ENCODE measurements around the gene DEDD.

DEDD gene

GRCh38 chr1:161162806-161163205 lies 30.3 kb upstream of the DEDD start:
- no peak for DNase-seq

- no peak for DNase-seq
These were observed 29.6 kb upstream of the DEDD start for GRCh38 chr1:161162052-161162451.

GRCh38 chr1:161161652-161162051 lies 29.2 kb upstream of the DEDD start:
- DNase-seq = no peak

GRCh38 chr1:161160671-161161145 lies 28.2 kb upstream of the DEDD start:
- no peak for DNase-seq

- no peak for DNase-seq
These were observed 27.4 kb upstream of the DEDD start for GRCh38 chr1:161159913-161160243.

- peak; percentile 89 for DNase-seq
These were observed 26.8 kb upstream of the DEDD start, which contains the start of gene USP21 for GRCh38 chr1:161159087-161159912. USP21 (plus strand) TSS chr1:161159500; CDS start chr1:161160641, 1,141 bp downstream.

- no peak for DNase-seq
These were observed 26.0 kb upstream of the DEDD start for GRCh38 chr1:161158316-161159010.

- DNase-seq = no peak
These were observed 25.4 kb upstream of the DEDD start for GRCh38 chr1:161157867-161158266.

GRCh38 chr1:161153682-161154337 lies 21.3 kb upstream of the DEDD start, which contains the start of gene UFC1:
UFC1 (plus strand) TSS chr1:161153978; CDS start chr1:161153998, 20 bp downstream.
- peak; percentile 69 for DNase-seq

GRCh38 chr1:161153176-161153575 lies 20.7 kb upstream of the DEDD start:
- no peak for DNase-seq

- DNase-seq = no peak
These were observed 13.4 kb upstream of the DEDD start for GRCh38 chr1:161145832-161146231.

- DNase-seq = no peak
These were observed 8.4 kb upstream of the DEDD start for GRCh38 chr1:161140755-161141400.

- DNase-seq = peak; percentile 48
These were observed 7.3 kb upstream of the DEDD start for GRCh38 chr1:161139766-161140165.

GRCh38 chr1:161138431-161138830 lies 6.0 kb upstream of the DEDD start:
- DNase-seq = no peak

GRCh38 chr1:161137881-161138280 lies 5.4 kb upstream of the DEDD start:
- DNase-seq = no peak

GRCh38 chr1:161133220-161133740 lies 813 bp upstream of the DEDD start:
- no peak for DNase-seq

- no peak for DNase-seq
These were observed 701 bp downstream of the DEDD start for GRCh38 chr1:161131523-161132409.

- DNase-seq = no peak
These were observed 2.2 kb downstream of the DEDD start for GRCh38 chr1:161130266-161130665.

- no peak for DNase-seq
These were observed 3.7 kb downstream of the DEDD start for GRCh38 chr1:161128591-161129420.

- DNase-seq = no peak
These were observed 4.8 kb downstream of the DEDD start for GRCh38 chr1:161127649-161128048.

- no peak for DNase-seq
These were observed 9.5 kb downstream of the DEDD start for GRCh38 chr1:161122967-161123366.
